Caco-2 (cell line): ENCODE results near the gene FBXW12. TPM values are rescaled to one million over a fixed set of nuclear protein-coding genes. Genes with fewer than 3 reads are reported as not detected.

Source experiments
- BruUV-seq: library from RNA; stranded (reverse); fragments of 400-500 nt; replicated peaks from 2 replicates; lab custom pipeline; 2021; lab: Mats Ljungman, UMichigan
- CTCF ChIA-PET: fragments of 300-600 bp; sonication (Branson Sonifier 250); formaldehyde crosslinking; loops from one replicate; lab custom pipeline; 2022; ENCODE audit warnings: antibody characterized with exemption; lab: Charles Lee
- POLR2A ChIA-PET: fragments of 300-600 bp; sonication (Branson Sonifier 250); formaldehyde crosslinking; loops from one replicate; lab custom pipeline; 2022; ENCODE audit warnings: antibody characterized with exemption; lab: Charles Lee
- DNase-seq, 2 experiments: peaks; one replicate each; pipeline versions ENCODE4 v3.0.0 to v3.0.0-alpha.2; 2020 to 2022
- H3K27me3 ChIP-seq: replicated peaks from 2 replicates; pipeline ENCODE4 v1.6.0; 2011; ENCODE audit warnings: low read length; ENCODE audit not compliant: control insufficient read depth, insufficient read depth
- H3K36me3 ChIP-seq: 2 replicates; pipeline ENCODE4 v1.5.1; 2011; ENCODE audit warnings: low read length; ENCODE audit not compliant: control insufficient read depth, insufficient read depth
- H3K4me1 ChIP-seq: fragments of 250-450 bp; sonication (Bioruptor Pico); 2 replicates; pipeline ENCODE4 v1.5.1; 2020; ENCODE audit warnings: mild to moderate bottlenecking
- H3K4me3 ChIP-seq: 2 replicates; pipeline ENCODE4 v1.5.1; 2011; ENCODE audit warnings: low read depth, mild to moderate bottlenecking, control low read depth, low read length
- H3K9me3 ChIP-seq: fragments of 250-450 bp; sonication (Bioruptor Pico); 2 replicates; pipeline ENCODE4 v1.5.1; 2020; ENCODE audit warnings: mild to moderate bottlenecking, moderate library complexity
- H3K27ac Mint-ChIP-seq: one replicate; pipeline ENCODE4 v1.8.0; 2022; ENCODE audit warnings: mixed read lengths; ENCODE audit not compliant: unreplicated experiment
- H3K27me3 Mint-ChIP-seq: one replicate; pipeline ENCODE4 v1.8.0; 2022; ENCODE audit warnings: mixed read lengths; ENCODE audit not compliant: insufficient read depth, unreplicated experiment
- H3K36me3 Mint-ChIP-seq: one replicate; pipeline ENCODE4 v1.8.0; 2022; ENCODE audit warnings: mild to moderate bottlenecking, mixed read lengths; ENCODE audit not compliant: insufficient read depth, unreplicated experiment
- H3K4me1 Mint-ChIP-seq: one replicate; pipeline ENCODE4 v1.8.0; 2022; ENCODE audit warnings: low read depth, mixed read lengths; ENCODE audit not compliant: unreplicated experiment
- H3K4me3 Mint-ChIP-seq: one replicate; pipeline ENCODE4 v1.8.0; 2022; ENCODE audit warnings: mild to moderate bottlenecking, moderate library complexity, mixed read lengths; ENCODE audit not compliant: unreplicated experiment
- H3K9me3 Mint-ChIP-seq: one replicate; pipeline ENCODE4 v1.8.0; 2022; ENCODE audit warnings: mixed read lengths; ENCODE audit not compliant: unreplicated experiment
- intact Hi-C: fragments of 100-400 bp; cut with micrococcal nuclease; formaldehyde crosslinking; loops from one replicate; pipeline ENCODE4 v1.10.0; 2022; ENCODE audit not compliant: unreplicated experiment
- total RNA-seq: library from RNA; stranded (reverse); gene quantifications from 2 replicates; pipeline ENCODE4 v1.2.3, GENCODE V29; 2022
- TF ChIP-seq, protein P1 (sequence below), 2 experiments: fragments of 200-600 bp in 1 of 2; IDR thresholded peaks; 1 replicate in 1 of 2; 2 replicates in 1 of 2; pipeline versions ENCODE4 v1.5.1 to v1.8.0; 2011 to 2022; ENCODE audit warnings: antibody characterized with exemption in 1 of 2, control low read depth in 1 of 2, inconsistent platforms in 1 of 2, low read depth in 1 of 2, low read length in 1 of 2, mild to moderate bottlenecking in 1 of 2, moderate library complexity in 1 of 2; ENCODE audit not compliant: insufficient read depth in 1 of 2, severe bottlenecking in 1 of 2, unreplicated experiment in 1 of 2

FBXW12 gene
- total RNA-seq, 1 experiment from 2014 or later, result 1.7 TPM

GRCh38 chr3:48425281-48425812 is 53.3 kb downstream of the FBXW12 start:
- H3K27ac Mint-ChIP-seq, result peak overlapping the region; percentile 60
- Histone ChIP-seq H3K4me3 (no peak overlapping the region), H3K4me1 (peaks cover 27% of the 10 kb centered on the region), H3K27me3 (no peaks in the 10 kb centered on the region), H3K36me3 (peaks cover 12% of the 10 kb centered on the region), H3K9me3 (no peaks in the 10 kb centered on the region)
- H3K36me3 Mint-ChIP-seq, result peaks cover 59% of the 10 kb centered on the region
- intact Hi-C loops, result no loop called here
- TF ChIP-seq, protein P1, sequence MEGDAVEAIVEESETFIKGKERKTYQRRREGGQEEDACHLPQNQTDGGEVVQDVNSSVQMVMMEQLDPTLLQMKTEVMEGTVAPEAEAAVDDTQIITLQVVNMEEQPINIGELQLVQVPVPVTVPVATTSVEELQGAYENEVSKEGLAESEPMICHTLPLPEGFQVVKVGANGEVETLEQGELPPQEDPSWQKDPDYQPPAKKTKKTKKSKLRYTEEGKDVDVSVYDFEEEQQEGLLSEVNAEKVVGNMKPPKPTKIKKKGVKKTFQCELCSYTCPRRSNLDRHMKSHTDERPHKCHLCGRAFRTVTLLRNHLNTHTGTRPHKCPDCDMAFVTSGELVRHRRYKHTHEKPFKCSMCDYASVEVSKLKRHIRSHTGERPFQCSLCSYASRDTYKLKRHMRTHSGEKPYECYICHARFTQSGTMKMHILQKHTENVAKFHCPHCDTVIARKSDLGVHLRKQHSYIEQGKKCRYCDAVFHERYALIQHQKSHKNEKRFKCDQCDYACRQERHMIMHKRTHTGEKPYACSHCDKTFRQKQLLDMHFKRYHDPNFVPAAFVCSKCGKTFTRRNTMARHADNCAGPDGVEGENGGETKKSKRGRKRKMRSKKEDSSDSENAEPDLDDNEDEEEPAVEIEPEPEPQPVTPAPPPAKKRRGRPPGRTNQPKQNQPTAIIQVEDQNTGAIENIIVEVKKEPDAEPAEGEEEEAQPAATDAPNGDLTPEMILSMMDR (IDR thresholded peaks at IDR 0.05; ENCODE audit: insufficient read depth in 1 of 2, low read depth in 1 of 2, low read length in 1 of 2, severe bottlenecking in 1 of 2, unreplicated experiment in 1 of 2), result no peak
- BruUV-seq, result no TSS peak
- ChIA-PET POLR2A (no interaction called here), CTCF (no interaction called here)
- H3K9me3 Mint-ChIP-seq, result no peaks in the 10 kb centered on the region
- H3K27me3 Mint-ChIP-seq, result no peaks in the 10 kb centered on the region
- peaks cover 35% of the 10 kb centered on the region for H3K4me1 Mint-ChIP-seq
- H3K4me3 Mint-ChIP-seq, result peak overlapping the region; percentile 8
- DNase-seq, result no peak

DNA sequence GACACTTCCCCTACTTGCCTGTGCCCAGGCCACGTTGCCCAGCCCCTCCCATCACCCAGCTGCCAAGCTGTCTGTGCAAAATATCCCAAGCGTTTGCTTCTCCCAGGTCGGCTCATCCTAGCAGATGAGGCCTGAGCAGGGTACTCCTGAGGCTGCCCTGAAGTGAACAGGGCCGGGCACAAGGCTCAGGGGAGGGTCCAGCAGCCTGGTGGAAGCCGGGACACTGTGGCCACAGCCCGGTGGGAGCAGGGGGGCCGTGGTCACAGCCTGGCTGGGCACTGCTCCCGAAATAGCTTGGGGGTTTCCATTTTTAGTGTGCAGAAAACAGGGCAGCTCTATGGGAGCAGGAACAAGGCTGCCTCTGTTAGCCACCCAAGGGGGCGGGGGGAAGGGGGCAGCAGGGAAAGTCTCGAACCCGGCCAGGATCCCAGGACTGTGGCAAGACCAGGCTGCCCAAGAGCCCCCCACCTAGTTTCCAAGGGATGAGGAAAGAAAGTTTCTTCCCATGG is 54.4 kb downstream of the FBXW12 start:
- Histone ChIP-seq H3K9me3 (no peaks in the 10 kb centered on the region), H3K4me1 (peaks cover 38% of the 10 kb centered on the region), H3K27me3 (no peaks in the 10 kb centered on the region), H3K36me3 (peaks cover 10% of the 10 kb centered on the region), H3K4me3 (no peak overlapping the region)
- DNase-seq, result no peak
- BruUV-seq, result no TSS peak
- Mint-ChIP-seq H3K36me3 (peaks cover 61% of the 10 kb centered on the region), H3K9me3 (no peaks in the 10 kb centered on the region), H3K4me1 (peaks cover 46% of the 10 kb centered on the region), H3K27ac (peak overlapping the region; percentile 82), H3K27me3 (no peaks in the 10 kb centered on the region), H3K4me3 (no peak overlapping the region)
- intact Hi-C loops, result no loop called here
- ChIA-PET CTCF (interaction anchor here (1.2 kb wide), 1 partner anchor 10 kb away, joined by 4 read pairs; no protein-coding TSS in a partner anchor), POLR2A (no interaction called here)
- TF ChIP-seq, protein P1 (IDR thresholded peaks at IDR 0.05; ENCODE audit: insufficient read depth in 1 of 2, low read depth in 1 of 2, low read length in 1 of 2, severe bottlenecking in 1 of 2, unreplicated experiment in 1 of 2), result no peak

DNA sequence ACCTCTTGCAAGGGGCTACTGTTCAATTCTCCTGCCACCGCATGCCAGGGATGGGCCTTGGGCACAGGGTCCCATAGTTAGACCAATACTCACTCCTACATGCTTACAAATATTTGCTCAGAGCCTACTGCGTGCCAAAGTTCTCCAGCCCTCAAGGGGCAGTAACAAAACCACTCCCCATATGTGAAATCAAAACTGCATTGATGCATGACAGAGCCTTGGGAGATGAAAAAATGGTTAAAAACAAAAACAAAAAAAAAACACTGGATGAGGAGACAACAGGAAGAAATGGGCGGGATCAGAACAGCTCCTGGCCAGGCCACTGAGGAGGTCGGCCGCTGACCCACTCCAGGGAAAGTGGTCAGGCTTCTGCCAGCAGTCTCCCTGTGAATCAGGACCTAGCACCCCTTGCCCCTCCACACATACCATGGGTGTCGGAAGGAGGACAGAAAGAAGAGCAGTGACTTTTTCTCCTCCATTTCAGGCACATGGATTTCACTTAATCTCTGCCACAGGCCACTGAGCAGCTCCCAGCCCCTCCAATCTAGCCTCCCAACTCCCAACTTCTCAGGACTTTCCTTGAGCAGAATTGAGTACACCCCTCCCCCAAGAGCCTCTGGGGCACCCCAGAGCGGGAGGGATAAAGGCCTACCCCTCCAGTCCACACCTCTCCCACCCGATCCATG is 55.1 kb downstream of the FBXW12 start:
- Mint-ChIP-seq H3K4me3 (peak overlapping the region; percentile 98), H3K4me1 (peaks cover 53% of the 10 kb centered on the region), H3K9me3 (no peaks in the 10 kb centered on the region), H3K27ac (peak overlapping the region; percentile 82), H3K36me3 (peaks cover 67% of the 10 kb centered on the region), H3K27me3 (no peaks in the 10 kb centered on the region)
- CTCF ChIA-PET, result interaction anchor here (0.6 to 1.2 kb wide), 2 partner anchors 9 to 19 kb away, joined by 3 to 4 read pairs; no protein-coding TSS in a partner anchor
- TF ChIP-seq, protein P1 (IDR thresholded peaks at IDR 0.05; ENCODE audit: insufficient read depth in 1 of 2, low read depth in 1 of 2, low read length in 1 of 2, severe bottlenecking in 1 of 2, unreplicated experiment in 1 of 2), result no peak
- Histone ChIP-seq H3K27me3 (no peaks in the 10 kb centered on the region), H3K4me1 (peaks cover 44% of the 10 kb centered on the region), H3K4me3 (peak overlapping the region; percentile 84; the same call in 1 of the 2 replicates), H3K9me3 (no peaks in the 10 kb centered on the region), H3K36me3 (peaks cover 6% of the 10 kb centered on the region)
- intact Hi-C loops, result no loop called here
- POLR2A ChIA-PET, result no interaction called here
- BruUV-seq, result no TSS peak
- DNase-seq, result no peak
